WTC11 (cell line): ENCODE results near the gene MANBA. TPM values are rescaled to one million over a fixed set of nuclear protein-coding genes. Genes with fewer than 3 reads are reported as not detected.

Experiments used
- ATAC-seq: fragments of 200-7000 bp; cut with Tn5 transposase; 2 replicates; pipeline ENCODE4 v1.10.0; 2021; ENCODE audit warnings: mild to moderate bottlenecking, moderate library complexity
- CTCF ChIA-PET: fragments of 300-600 bp; sonication (Branson Sonifier 250); formaldehyde crosslinking; loops from one replicate; lab custom pipeline; 2021; ENCODE audit warnings: antibody characterized with exemption; lab: Charles Lee
- POLR2A ChIA-PET: fragments of 350-600 bp; sonication (Branson Sonifier 250); formaldehyde crosslinking; loops from one replicate; lab custom pipeline; 2021; ENCODE audit warnings: antibody characterized with exemption; lab: Charles Lee
- DNase-seq: peaks from one replicate; pipeline ENCODE4 v3.0.0; 2021; ENCODE audit warnings: low spot score
- H3K27ac Mint-ChIP-seq: 2 replicates; pipeline ENCODE4 v1.8.0; 2021; ENCODE audit warnings: mixed read lengths
- H3K27me3 Mint-ChIP-seq: 2 replicates; pipeline ENCODE4 v1.8.0; 2021; ENCODE audit warnings: low read depth, mild to moderate bottlenecking, moderate library complexity, mixed read lengths
- H3K36me3 Mint-ChIP-seq: 2 replicates; pipeline ENCODE4 v1.8.0; 2021; ENCODE audit warnings: mixed read lengths
- H3K4me1 Mint-ChIP-seq: 2 replicates; pipeline ENCODE4 v1.8.0; 2022; ENCODE audit warnings: mixed read lengths
- H3K4me3 Mint-ChIP-seq: 2 replicates; pipeline ENCODE4 v1.8.0; 2021; ENCODE audit warnings: mild to moderate bottlenecking, moderate library complexity, mixed read lengths
- H3K9me3 Mint-ChIP-seq: 2 replicates; pipeline ENCODE4 v1.8.0; 2021; ENCODE audit warnings: mixed read lengths
- ATF1 ChIP-seq: sonication (generic); formaldehyde crosslinking; IDR thresholded peaks from 2 replicates; pipeline ENCODE4 v1.8.1; 2023; ENCODE audit warnings: mild to moderate bottlenecking, moderate library complexity, missing genetic modification reagents
- FOXP1 ChIP-seq: sonication (generic); formaldehyde crosslinking; IDR thresholded peaks from 2 replicates; pipeline ENCODE4 v1.8.0; 2022; ENCODE audit warnings: missing genetic modification reagents, mild to moderate bottlenecking, moderate library complexity, borderline replicate concordance
- GTF2I ChIP-seq: fragments of 250-450 bp; sonication (Bioruptor Pico); conservative IDR thresholded peaks from 2 replicates; pipeline ENCODE4 v1.4.0; 2021; ENCODE audit warnings: mild to moderate bottlenecking
- HMGXB4 ChIP-seq: sonication (generic); formaldehyde crosslinking; IDR thresholded peaks from 2 replicates; pipeline ENCODE4 v1.8.1; 2023; ENCODE audit warnings: mild to moderate bottlenecking, moderate library complexity, missing genetic modification reagents
- IRF1 ChIP-seq: sonication (generic); formaldehyde crosslinking; IDR thresholded peaks from 2 replicates; pipeline ENCODE4 v1.8.0; 2023; ENCODE audit warnings: missing genetic modification reagents
- KAT7 ChIP-seq: sonication (generic); formaldehyde crosslinking; IDR thresholded peaks from 2 replicates; pipeline ENCODE4 v1.8.1; 2023; ENCODE audit warnings: missing genetic modification reagents, mild to moderate bottlenecking, borderline replicate concordance
- MXD4 ChIP-seq: fragments of 250-450 bp; sonication (Bioruptor Pico); IDR thresholded peaks from 2 replicates; pipeline ENCODE4 v1.8.0; 2021; ENCODE audit warnings: mild to moderate bottlenecking, moderate library complexity, borderline replicate concordance
- NFYB ChIP-seq: sonication (generic); formaldehyde crosslinking; conservative IDR thresholded peaks from 2 replicates; pipeline ENCODE4 v1.8.0; 2022; ENCODE audit warnings: low read depth, missing genetic modification reagents
- RORB ChIP-seq: fragments of 250-450 bp; sonication (Bioruptor Pico); IDR thresholded peaks from 2 replicates; pipeline ENCODE4 v1.9.0; 2021; ENCODE audit warnings: mild to moderate bottlenecking
- TCF7 ChIP-seq: sonication (generic); formaldehyde crosslinking; IDR thresholded peaks from 2 replicates; pipeline ENCODE4 v1.8.0; 2022; ENCODE audit warnings: mild to moderate bottlenecking, low read depth, missing genetic modification reagents, moderate library complexity
- TP53 ChIP-seq: sonication (generic); formaldehyde crosslinking; IDR thresholded peaks from 2 replicates; pipeline ENCODE4 v1.8.1; 2023; ENCODE audit warnings: mild to moderate bottlenecking, missing genetic modification reagents
- ZBTB21 ChIP-seq: sonication (generic); formaldehyde crosslinking; IDR thresholded peaks from 2 replicates; pipeline ENCODE4 v1.8.1; 2023; ENCODE audit warnings: mild to moderate bottlenecking, missing genetic modification reagents, borderline replicate concordance
- ZNF138 ChIP-seq: sonication (generic); formaldehyde crosslinking; conservative IDR thresholded peaks from 2 replicates; pipeline ENCODE4 v1.8.1; 2022; ENCODE audit warnings: mild to moderate bottlenecking, moderate library complexity, missing genetic modification reagents
- ZNF232 ChIP-seq: sonication (generic); formaldehyde crosslinking; IDR thresholded peaks from 2 replicates; pipeline ENCODE4 v1.8.0; 2022; ENCODE audit warnings: mild to moderate bottlenecking, missing genetic modification reagents
- ZNF263 ChIP-seq: sonication (generic); formaldehyde crosslinking; IDR thresholded peaks from 2 replicates; pipeline ENCODE4 v1.8.1; 2022; ENCODE audit warnings: low read depth, mild to moderate bottlenecking, moderate library complexity, missing genetic modification reagents
- ZNF317 ChIP-seq: sonication (generic); formaldehyde crosslinking; IDR thresholded peaks from 2 replicates; pipeline ENCODE4 v1.8.1; 2023; ENCODE audit warnings: low read depth, mild to moderate bottlenecking, moderate library complexity, missing genetic modification reagents, borderline replicate concordance
- ZNF512 ChIP-seq: sonication (generic); formaldehyde crosslinking; IDR thresholded peaks from 2 replicates; pipeline ENCODE4 v1.8.1; 2022; ENCODE audit warnings: missing genetic modification reagents, borderline replicate concordance
- ZNF532 ChIP-seq: fragments of 250-450 bp; sonication (Bioruptor Pico); IDR thresholded peaks from 2 replicates; pipeline ENCODE4 v1.9.0; 2021; ENCODE audit warnings: mild to moderate bottlenecking, borderline replicate concordance
- total RNA-seq: library from RNA; stranded (reverse); gene quantifications from 3 replicates; pipeline ENCODE4 v1.2.3, GENCODE V29; 2021
- TF ChIP-seq, protein P1 (sequence below): fragments of 250-450 bp; sonication (Bioruptor Pico); IDR thresholded peaks from 2 replicates; pipeline ENCODE4 v1.9.0; 2021; ENCODE audit warnings: mild to moderate bottlenecking
- TF ChIP-seq, protein P2 (sequence below): fragments of 250-450 bp; sonication (Bioruptor Pico); IDR thresholded peaks from 2 replicates; pipeline ENCODE4 v2.1.2; 2022; ENCODE audit warnings: mild to moderate bottlenecking, moderate library complexity
- TF ChIP-seq, protein P3 (sequence below): sonication (generic); formaldehyde crosslinking; IDR thresholded peaks from 2 replicates; pipeline ENCODE4 v1.8.0; 2022; ENCODE audit warnings: mild to moderate bottlenecking, missing genetic modification reagents
- TF ChIP-seq, protein P4 (sequence below): sonication (generic); formaldehyde crosslinking; IDR thresholded peaks from 2 replicates; pipeline ENCODE4 v1.8.1; 2023; ENCODE audit warnings: mild to moderate bottlenecking, missing genetic modification reagents, moderate library complexity

MANBA gene
- total RNA-seq, 1 experiment from 2014 or later: 35.1 TPM

GRCh38 chr4:102694791-102695190, 66.0 kb downstream of the MANBA start (continued):
- TF ChIP-seq KAT7 (CRISPR knock-in tag) (no peak), GTF2I (CRISPR knock-in tag) (no peak), IRF1 (CRISPR knock-in tag) (no peak), RORB (CRISPR knock-in tag) (no peak), ATF1 (no peak), HMGXB4 (CRISPR knock-in tag) (no peak), MXD4 (CRISPR knock-in tag) (no peak), ZNF232 (CRISPR knock-in tag) (no peak), ZNF263 (CRISPR knock-in tag) (no peak)
- TF ChIP-seq, protein P1, sequence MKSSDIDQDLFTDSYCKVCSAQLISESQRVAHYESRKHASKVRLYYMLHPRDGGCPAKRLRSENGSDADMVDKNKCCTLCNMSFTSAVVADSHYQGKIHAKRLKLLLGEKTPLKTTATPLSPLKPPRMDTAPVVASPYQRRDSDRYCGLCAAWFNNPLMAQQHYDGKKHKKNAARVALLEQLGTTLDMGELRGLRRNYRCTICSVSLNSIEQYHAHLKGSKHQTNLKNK (CRISPR knock-in tag): no peak

DNA sequence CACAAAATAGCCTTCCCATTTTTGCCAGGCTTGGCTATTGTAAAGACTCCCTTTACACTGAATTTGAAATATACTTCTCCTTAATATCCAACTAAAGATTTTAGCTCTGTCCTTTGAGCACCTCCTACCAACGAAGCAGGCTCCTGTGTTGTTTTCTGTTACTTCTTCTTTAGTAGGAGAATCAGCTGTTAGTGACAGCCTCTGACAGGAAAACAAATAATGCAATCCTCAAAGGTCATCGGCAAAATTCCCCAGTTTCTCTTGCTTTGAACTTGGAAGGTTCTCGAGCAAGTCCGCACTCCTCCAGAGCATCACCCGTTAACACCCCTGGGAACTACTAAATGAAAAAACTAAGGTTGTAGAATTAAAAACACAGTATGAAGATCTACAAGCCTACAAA, 66.9 kb downstream of the MANBA start:
- ATAC-seq: no peak
- CTCF ChIA-PET: no interaction called here
- no peak overlapping the region; the same call in 1 of the 2 replicates for H3K27ac Mint-ChIP-seq
- TF ChIP-seq IRF1 (CRISPR knock-in tag) (no peak), ZNF138 (no peak), TP53 (CRISPR knock-in tag) (no peak), NFYB (CRISPR knock-in tag) (no peak), ZNF512 (no peak), ZNF317 (CRISPR knock-in tag) (no peak), ZNF232 (CRISPR knock-in tag) (no peak), TCF7 (CRISPR knock-in tag) (no peak), FOXP1 (no peak), ZBTB21 (CRISPR knock-in tag) (no peak), ZNF532 (CRISPR knock-in tag) (no peak)
- TF ChIP-seq, protein P2, sequence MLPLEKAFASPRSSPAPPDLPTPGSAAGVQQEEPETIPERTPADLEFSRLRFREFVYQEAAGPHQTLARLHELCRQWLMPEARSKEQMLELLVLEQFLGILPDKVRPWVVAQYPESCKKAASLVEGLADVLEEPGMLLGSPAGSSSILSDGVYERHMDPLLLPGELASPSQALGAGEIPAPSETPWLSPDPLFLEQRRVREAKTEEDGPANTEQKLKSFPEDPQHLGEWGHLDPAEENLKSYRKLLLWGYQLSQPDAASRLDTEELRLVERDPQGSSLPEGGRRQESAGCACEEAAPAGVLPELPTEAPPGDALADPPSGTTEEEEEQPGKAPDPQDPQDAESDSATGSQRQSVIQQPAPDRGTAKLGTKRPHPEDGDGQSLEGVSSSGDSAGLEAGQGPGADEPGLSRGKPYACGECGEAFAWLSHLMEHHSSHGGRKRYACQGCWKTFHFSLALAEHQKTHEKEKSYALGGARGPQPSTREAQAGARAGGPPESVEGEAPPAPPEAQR (CRISPR knock-in tag): no peak
- TF ChIP-seq, protein P3, sequence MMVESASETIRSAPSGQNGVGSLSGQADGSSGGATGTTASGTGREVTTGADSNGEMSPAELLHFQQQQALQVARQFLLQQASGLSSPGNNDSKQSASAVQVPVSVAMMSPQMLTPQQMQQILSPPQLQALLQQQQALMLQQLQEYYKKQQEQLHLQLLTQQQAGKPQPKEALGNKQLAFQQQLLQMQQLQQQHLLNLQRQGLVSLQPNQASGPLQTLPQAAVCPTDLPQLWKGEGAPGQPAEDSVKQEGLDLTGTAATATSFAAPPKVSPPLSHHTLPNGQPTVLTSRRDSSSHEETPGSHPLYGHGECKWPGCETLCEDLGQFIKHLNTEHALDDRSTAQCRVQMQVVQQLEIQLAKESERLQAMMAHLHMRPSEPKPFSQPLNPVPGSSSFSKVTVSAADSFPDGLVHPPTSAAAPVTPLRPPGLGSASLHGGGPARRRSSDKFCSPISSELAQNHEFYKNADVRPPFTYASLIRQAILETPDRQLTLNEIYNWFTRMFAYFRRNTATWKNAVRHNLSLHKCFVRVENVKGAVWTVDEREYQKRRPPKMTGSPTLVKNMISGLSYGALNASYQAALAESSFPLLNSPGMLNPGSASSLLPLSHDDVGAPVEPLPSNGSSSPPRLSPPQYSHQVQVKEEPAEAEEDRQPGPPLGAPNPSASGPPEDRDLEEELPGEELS (CRISPR knock-in tag): no peak
- TF ChIP-seq, protein P4, sequence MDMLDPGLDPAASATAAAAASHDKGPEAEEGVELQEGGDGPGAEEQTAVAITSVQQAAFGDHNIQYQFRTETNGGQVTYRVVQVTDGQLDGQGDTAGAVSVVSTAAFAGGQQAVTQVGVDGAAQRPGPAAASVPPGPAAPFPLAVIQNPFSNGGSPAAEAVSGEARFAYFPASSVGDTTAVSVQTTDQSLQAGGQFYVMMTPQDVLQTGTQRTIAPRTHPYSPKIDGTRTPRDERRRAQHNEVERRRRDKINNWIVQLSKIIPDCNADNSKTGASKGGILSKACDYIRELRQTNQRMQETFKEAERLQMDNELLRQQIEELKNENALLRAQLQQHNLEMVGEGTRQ (CRISPR knock-in tag): no peak

More for the DNA sequence above, 66.9 kb downstream of the MANBA start:
- H3K36me3 Mint-ChIP-seq: peaks cover 4% of the 10 kb centered on the region
- H3K9me3 Mint-ChIP-seq: no peaks in the 10 kb centered on the region
- H3K4me1 Mint-ChIP-seq: no peaks in the 10 kb centered on the region
- no peak overlapping the region for H3K4me3 Mint-ChIP-seq
- POLR2A ChIA-PET: no interaction called here
- no peaks in the 10 kb centered on the region for H3K27me3 Mint-ChIP-seq
- DNase-seq: no peak
